GM18520 (cell line): ENCODE results near the gene DUSP11.
"Not testable (repeated sequence)": the region's sequence is repeated elsewhere in the genome, so short reads cannot be mapped to it uniquely, and the experiment has no call there.

Source experiments
- ATAC-seq: cut with Tn5 transposase; IDR thresholded peaks from one replicate; pipeline ENCODE4 v1.9.1; 2021; ENCODE audit not compliant: unreplicated experiment

DUSP11 gene

GRCh38 chr2:73718851-73719621, 60.9 kb downstream of the DUSP11 start:
- no peak for ATAC-seq

GRCh38 chr2:73718421-73718820, 61.5 kb downstream of the DUSP11 start:
- no peak for ATAC-seq

- not testable (repeated sequence) for ATAC-seq
Measured at GRCh38 chr2:73717695-73718094, 62.2 kb downstream of the DUSP11 start.

- no peak for ATAC-seq
Measured at GRCh38 chr2:73717251-73717606, 62.7 kb downstream of the DUSP11 start.

GRCh38 chr2:73716543-73717250, 63.2 kb downstream of the DUSP11 start:
- ATAC-seq: no peak

- ATAC-seq: no peak
Measured at GRCh38 chr2:73714091-73714490, 65.8 kb downstream of the DUSP11 start.
